Stomach (tissue), 9 donors: Measurements from ENCODE around the gene COQ7. TPM values are rescaled to one million over a fixed set of nuclear protein-coding genes. Genes with fewer than 3 reads are reported as not detected.
A peak's percentile ranks its signal among the peaks of the same experiment; 100 is the strongest.

ENCODE experiments used
- DNase-seq, 2 donors: peaks; one replicate each; pipeline versions ENCODE4 v3.0.0 to v3.0.0-alpha.2; 2013 to 2019
- H3K27ac ChIP-seq, 5 donors: fragments of 200-600 bp in 4 of 5; sonication (generic) in 4 of 5; one replicate each; pipeline ENCODE4 v1.5.1; 2013 to 2019; ENCODE audit warnings: mild to moderate bottlenecking in 1 of 5, moderate library complexity in 1 of 5
- H3K27me3 ChIP-seq, 3 donors: fragments of 200-600 bp; sonication (generic); one replicate each; pipeline ENCODE4 v1.5.1; 2017 to 2019; ENCODE audit warnings: mixed run types in 1 of 3
- H3K36me3 ChIP-seq, 4 donors: fragments of 200-600 bp; sonication (generic); 1 replicate in 3 of 4; 2 replicates in 1 of 4; pipeline ENCODE4 v1.5.1; 2016 to 2019
- H3K4me1 ChIP-seq, 4 donors: fragments of 200-600 bp; sonication (generic); one replicate each; pipeline ENCODE4 v1.5.1; 2016 to 2019
- H3K4me3 ChIP-seq, 4 donors: fragments of 200-600 bp; sonication (generic) in 3 of 4; one replicate each; pipeline ENCODE4 v1.5.1; 2016 to 2019; ENCODE audit warnings: mild to moderate bottlenecking in 1 of 4
- H3K9me3 ChIP-seq, 4 donors: fragments of 200-600 bp; sonication (generic); one replicate each; pipeline ENCODE4 v1.5.1; 2016 to 2019
- CTCF ChIP-seq, 7 experiments: fragments of 450-650 bp in 4 of 7; fragments of 200-600 bp in 3 of 7; sonication (generic) in 3 of 7; IDR thresholded peaks; one replicate each; pipeline ENCODE4 v1.5.1; 2016 to 2019; ENCODE audit warnings: antibody characterized with exemption in 7 of 7, control low read depth in 2 of 7, mild to moderate bottlenecking in 1 of 7
- EP300 ChIP-seq: sonication (generic); formaldehyde crosslinking; IDR thresholded peaks from one replicate; pipeline ENCODE4 v1.6.1; 2017; ENCODE audit warnings: antibody characterized with exemption
- POLR2A ChIP-seq, 4 donors: fragments of 450-650 bp; IDR thresholded peaks; one replicate each; pipeline ENCODE4 v1.6.1; 2016; ENCODE audit warnings: antibody characterized with exemption in 4 of 4, control low read depth in 2 of 4, mild to moderate bottlenecking in 1 of 4, moderate library complexity in 1 of 4
- POLR2AphosphoS5 ChIP-seq, 3 donors: sonication (generic); formaldehyde crosslinking; IDR thresholded peaks; one replicate each; pipeline ENCODE4 v1.6.1; 2016; ENCODE audit warnings: antibody characterized with exemption in 3 of 3
- WGBS, 5 donors: extraction: QIAGEN DNeasy Blood & Tissue Kit in 3 of 5; methylation state at CpG; one replicate each; pipeline versions ENCODE4 v1.1.5 to v1.1.7; 2013 to 2018; 5-methylcytosine and 5-hydroxymethylcytosine counted together
- intact Hi-C: fragments of 100-400 bp; cut with DNase I; formaldehyde crosslinking; loops from one replicate; pipeline ENCODE4 v1.15.1; 2023; ENCODE audit warnings: low total_unique reads
- polyA plus RNA-seq, 3 donors: library from polyadenylated mRNA; stranded (reverse); fragments of 200-250 nt; gene quantifications; one replicate each; pipeline ENCODE4 v1.2.3, GENCODE V29; 2013
- total RNA-seq, 5 donors: library from RNA; depleted of rRNA; stranded (reverse); fragments of >200 nt; gene quantifications; one replicate each; pipeline versions ENCODE4 v1.1.0 to v1.2.3, GENCODE V29; 2014 to 2016
- donor health status: healthy with polysubstance abuse.
- donor health status: Bipolar disorder and iron deficiency.
- donor health status: healthy.

COQ7 gene
- total and polyA plus RNA-seq, 8 donors: 5.8 to 59.4 (median 20.2) TPM

GRCh38 chr16:19090916-19091315 is 23.5 kb downstream of the COQ7 start:
- Histone ChIP-seq H3K9me3 (no peaks in the 10 kb centered on the region), H3K4me3 (no peak overlapping the region), H3K36me3 (no peaks in the 10 kb centered on the region), H3K4me1 (peaks cover 11 to 34% (median 21%) of the 10 kb centered on the region in 4 donors), H3K27ac (no peak overlapping the region), H3K27me3 (no peaks in the 10 kb centered on the region)
- intact Hi-C loops: no loop called here
- no peak for DNase-seq
- TF ChIP-seq POLR2A (IDR thresholded peaks at IDR 0.05): no peak
- TF ChIP-seq CTCF (IDR thresholded peaks at IDR 0.05): no peak
- TF ChIP-seq EP300: no peak
- no peak for TF ChIP-seq POLR2AphosphoS5 (IDR thresholded peaks at IDR 0.05)
- 92 to 96% (median 95%) methylated on average over 5 to 6 of the region's 6 CpGs for WGBS, 5 donors

- intact Hi-C loops: no loop called here
- peaks cover 0 to 23% (median 11%) of the 10 kb centered on the region in 4 donors for H3K4me1 ChIP-seq
- H3K27me3 ChIP-seq: no peaks in the 10 kb centered on the region
- DNase-seq: no peak
- no peak for TF ChIP-seq CTCF (IDR thresholded peaks at IDR 0.05)
- whole genome bisulfite sequencing, 5 donors: 53 to 70% (median 66%) methylated on average over 2 of the region's 2 CpGs
- H3K27ac ChIP-seq: no peak overlapping the region
- no peaks in the 10 kb centered on the region for H3K9me3 ChIP-seq
- no peak overlapping the region for H3K4me3 ChIP-seq
- no peaks in the 10 kb centered on the region for H3K36me3 ChIP-seq
Observed at GRCh38 chr16:19092653-19093410, 25.4 kb downstream of the COQ7 start.

GRCh38 chr16:19093631-19094541 is 26.5 kb downstream of the COQ7 start:
- no peaks in the 10 kb centered on the region for H3K27me3 ChIP-seq
- H3K4me1 ChIP-seq: peaks cover 0 to 23% (median 11%) of the 10 kb centered on the region in 4 donors
- intact Hi-C loops: no loop called here
- H3K4me3 ChIP-seq: no peak overlapping the region
- no peak for DNase-seq
- no peaks in the 10 kb centered on the region for H3K9me3 ChIP-seq
- H3K36me3 ChIP-seq: no peaks in the 10 kb centered on the region
- 54 to 69% (median 67%) methylated on average over 15 of the region's 15 CpGs for WGBS, 5 donors
- TF ChIP-seq POLR2AphosphoS5 (IDR thresholded peaks at IDR 0.05) (peak in 1 of 3 donors; percentile 5), CTCF (IDR thresholded peaks at IDR 0.05) (no peak), EP300 (no peak), POLR2A (IDR thresholded peaks at IDR 0.05) (no peak)
- no peak overlapping the region for H3K27ac ChIP-seq

GRCh38 chr16:19094542-19095365 is 27.3 kb downstream of the COQ7 start:
- Histone ChIP-seq H3K27ac (no peak overlapping the region), H3K27me3 (no peaks in the 10 kb centered on the region), H3K36me3 (no peaks in the 10 kb centered on the region), H3K9me3 (no peaks in the 10 kb centered on the region), H3K4me1 (peaks cover 0 to 23% (median 11%) of the 10 kb centered on the region in 4 donors), H3K4me3 (no peak overlapping the region)
- peak in 1 of 2 donors; percentile 41 for DNase-seq
- no peak for TF ChIP-seq EP300
- peak in 1 of 3 donors; percentile 47 for TF ChIP-seq POLR2AphosphoS5 (IDR thresholded peaks at IDR 0.05)
- 59 to 67% (median 64%) methylated on average over 11 of the region's 11 CpGs for WGBS, 5 donors
- intact Hi-C loops: no loop called here
